IPS-18c (cell line): ENCODE measurements around the gene SIGLEC11.
"Not testable (repeated sequence)": the region's sequence is repeated elsewhere in the genome, so short reads cannot be mapped to it uniquely, and the experiment has no call there.

Experiments
- H3K4me3 ChIP-seq: 2 replicates; pipeline ENCODE4 v1.7.0; 2013; ENCODE audit warnings: low read depth, mild to moderate bottlenecking, low read length, moderate library complexity; ENCODE audit not compliant: insufficient read depth
- H3K9me3 ChIP-seq: one replicate; pipeline ENCODE4 v1.6.1; 2013; ENCODE audit warnings: mild to moderate bottlenecking, low read length, moderate library complexity; ENCODE audit not compliant: control insufficient read depth, insufficient read depth

Gene SIGLEC11, protein sequence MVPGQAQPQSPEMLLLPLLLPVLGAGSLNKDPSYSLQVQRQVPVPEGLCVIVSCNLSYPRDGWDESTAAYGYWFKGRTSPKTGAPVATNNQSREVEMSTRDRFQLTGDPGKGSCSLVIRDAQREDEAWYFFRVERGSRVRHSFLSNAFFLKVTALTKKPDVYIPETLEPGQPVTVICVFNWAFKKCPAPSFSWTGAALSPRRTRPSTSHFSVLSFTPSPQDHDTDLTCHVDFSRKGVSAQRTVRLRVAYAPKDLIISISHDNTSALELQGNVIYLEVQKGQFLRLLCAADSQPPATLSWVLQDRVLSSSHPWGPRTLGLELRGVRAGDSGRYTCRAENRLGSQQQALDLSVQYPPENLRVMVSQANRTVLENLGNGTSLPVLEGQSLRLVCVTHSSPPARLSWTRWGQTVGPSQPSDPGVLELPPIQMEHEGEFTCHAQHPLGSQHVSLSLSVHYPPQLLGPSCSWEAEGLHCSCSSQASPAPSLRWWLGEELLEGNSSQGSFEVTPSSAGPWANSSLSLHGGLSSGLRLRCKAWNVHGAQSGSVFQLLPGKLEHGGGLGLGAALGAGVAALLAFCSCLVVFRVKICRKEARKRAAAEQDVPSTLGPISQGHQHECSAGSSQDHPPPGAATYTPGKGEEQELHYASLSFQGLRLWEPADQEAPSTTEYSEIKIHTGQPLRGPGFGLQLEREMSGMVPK

DNA sequence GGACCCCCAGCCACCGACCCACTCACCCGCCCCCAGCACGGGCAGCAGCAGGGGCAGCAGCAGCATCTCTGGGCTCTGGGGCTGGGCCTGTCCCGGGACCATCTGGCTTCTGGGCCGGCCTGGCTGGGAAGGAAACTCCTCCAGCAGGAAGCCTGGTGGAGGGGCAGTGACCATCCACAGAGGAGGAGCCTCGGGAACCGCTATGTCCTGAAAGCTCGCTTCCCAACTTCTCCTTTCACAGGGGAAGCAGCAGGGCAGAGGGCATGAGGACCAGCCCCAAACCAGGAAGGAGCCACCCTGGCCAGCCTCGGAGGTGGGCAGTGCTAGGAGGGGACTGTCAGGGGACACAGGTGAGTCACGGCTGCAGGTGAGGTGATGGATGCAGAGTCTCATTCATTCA lies at the start of gene SIGLEC11:
Gene SIGLEC11, minus strand, starts transcription at position 193 of the 400 bp plus-strand sequence. Its CDS starts 91 bp downstream, at position 102.
- H3K9me3 ChIP-seq, H3K4me3 ChIP-seq: not testable (repeated sequence)

DNA sequence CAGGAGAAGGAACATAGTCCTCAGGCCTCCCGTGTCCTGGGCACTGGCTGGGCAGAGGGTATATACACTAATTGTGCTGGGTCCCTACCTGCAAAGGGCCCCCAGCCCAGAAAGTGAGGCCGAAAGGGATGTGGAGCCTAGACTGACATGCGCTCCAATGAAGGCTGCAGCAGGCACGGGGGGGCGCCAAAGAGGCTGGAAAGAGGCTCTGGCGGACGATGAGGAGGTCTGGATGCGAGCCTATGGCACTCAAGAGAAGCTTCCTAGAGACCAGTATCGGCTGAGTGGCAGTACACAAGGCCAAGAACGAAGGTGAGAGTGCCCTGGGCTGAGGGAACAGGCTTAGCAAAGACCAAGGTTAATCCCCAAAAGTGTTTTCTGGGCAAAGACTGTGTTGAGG lies 47.6 kb upstream of the SIGLEC11 start:
- no peaks in the 10 kb centered on the region for H3K9me3 ChIP-seq
- no peak overlapping the region for H3K4me3 ChIP-seq

DNA sequence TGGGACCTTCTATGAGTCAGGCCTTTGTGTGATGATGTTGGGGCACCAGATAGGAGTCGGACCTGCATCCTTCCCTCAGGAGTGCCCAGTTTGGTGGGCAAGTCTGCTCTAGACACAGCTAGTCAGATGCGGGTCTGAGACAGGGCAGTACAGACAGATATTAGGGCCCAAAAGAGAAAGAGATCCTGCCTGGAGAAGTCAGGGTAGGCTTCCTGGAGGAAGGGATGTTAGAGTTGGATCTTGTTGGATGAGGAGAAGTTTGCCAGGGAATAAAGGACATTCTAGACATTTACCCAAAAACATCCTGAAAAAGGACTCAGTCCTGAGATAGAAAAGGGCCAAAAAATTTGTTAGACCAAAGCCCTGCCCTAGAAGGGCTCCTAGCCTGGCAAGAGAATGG lies 47.0 kb upstream of the SIGLEC11 start:
- no peaks in the 10 kb centered on the region for H3K9me3 ChIP-seq
- no peak overlapping the region for H3K4me3 ChIP-seq

DNA sequence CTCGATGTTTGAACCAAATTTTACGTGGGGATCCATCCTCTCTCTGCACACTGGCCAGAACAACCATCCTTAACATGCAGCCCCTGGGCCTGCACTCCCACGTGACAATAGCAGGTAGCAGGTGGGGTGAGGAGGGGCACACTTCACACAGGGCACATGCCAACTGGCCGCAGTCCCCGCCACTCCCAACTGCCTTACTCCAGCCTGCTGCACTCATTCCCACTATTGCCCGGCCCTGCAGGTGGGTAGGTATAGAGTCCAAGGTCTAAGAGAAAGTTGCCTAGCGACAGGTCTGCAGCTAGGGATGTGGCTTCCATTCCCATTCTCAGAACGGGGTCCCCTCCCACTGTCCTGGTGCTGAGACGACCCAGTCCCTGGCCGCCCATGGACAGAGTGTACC lies 46.2 kb upstream of the SIGLEC11 start:
- Histone ChIP-seq H3K9me3 (no peaks in the 10 kb centered on the region), H3K4me3 (no peak overlapping the region)

DNA sequence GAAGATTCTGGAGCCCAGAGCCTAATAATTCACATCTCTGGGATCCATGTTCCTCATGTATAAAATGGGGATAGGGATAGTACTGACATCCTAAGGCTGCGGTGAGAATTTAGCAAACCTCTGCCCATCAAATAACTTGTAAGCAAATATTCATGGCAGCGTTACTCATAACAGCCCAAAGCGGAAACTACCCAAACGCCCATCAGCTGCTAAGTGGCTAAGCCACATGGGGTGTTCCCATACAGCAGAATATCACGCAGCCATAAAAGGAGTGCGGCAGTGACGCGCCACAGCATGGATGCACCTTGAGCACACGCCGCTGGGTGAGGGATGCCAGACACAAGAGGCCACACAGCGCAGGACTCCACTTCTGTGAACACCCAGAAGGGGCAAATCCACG lies 44.5 kb upstream of the SIGLEC11 start:
- Histone ChIP-seq H3K4me3 (no peak overlapping the region), H3K9me3 (no peaks in the 10 kb centered on the region)

DNA sequence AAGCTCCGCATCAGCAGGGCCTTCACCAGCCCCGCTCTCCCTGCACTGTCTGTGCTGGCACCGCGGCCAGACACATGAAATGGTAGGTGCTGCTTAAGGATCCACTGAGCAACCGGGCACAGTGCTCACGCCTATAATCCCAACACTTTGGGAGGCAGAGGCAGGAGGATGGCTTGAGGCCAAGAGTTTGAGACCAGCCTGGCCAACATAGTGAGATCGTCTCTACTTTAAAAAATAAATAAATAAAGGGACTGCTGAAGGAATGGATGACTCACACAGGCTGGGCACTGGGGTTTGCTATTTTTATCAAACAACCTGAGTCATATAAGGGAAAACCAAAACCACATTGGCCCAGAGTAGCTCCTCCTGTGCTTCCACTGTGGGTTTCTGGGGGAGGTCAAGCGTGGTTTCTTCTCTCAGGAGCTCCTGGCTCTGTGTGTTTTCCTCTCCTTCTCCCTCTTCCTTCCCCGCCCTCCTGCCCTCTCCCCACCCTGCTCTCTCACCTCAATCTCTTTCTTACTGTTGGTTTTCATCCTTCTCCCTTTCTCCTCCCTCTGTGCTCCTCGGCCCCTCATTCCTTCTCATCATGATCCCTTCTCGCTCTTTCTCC lies 42.9 kb upstream of the SIGLEC11 start:
- H3K4me3 ChIP-seq: no peak overlapping the region

DNA sequence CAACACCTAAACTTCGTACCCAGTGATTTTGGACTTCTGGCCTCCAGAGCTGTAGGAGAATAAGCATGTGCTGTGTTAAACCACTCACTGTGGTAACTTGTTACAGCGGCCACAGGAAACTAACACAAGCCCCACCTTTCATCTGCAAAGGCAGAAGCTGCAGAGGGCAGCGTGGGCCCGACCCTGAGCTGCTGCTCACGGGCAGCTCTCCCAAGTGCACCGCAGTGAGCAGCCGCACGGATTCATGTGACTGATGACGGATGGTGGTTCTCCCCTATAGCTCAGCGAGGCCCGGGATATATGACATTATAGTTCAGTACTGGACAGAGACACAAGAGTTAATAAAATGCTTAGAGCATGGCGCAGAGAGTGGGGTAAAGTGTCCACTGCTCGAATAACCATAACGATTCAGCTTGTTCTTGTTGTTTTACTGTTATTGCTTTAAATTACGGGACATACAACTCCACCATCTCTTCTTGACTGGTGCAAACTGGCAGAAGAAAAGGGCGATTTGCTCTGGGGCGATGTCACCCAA lies 42.3 kb upstream of the SIGLEC11 start:
- Histone ChIP-seq H3K4me3 (no peak overlapping the region), H3K9me3 (no peaks in the 10 kb centered on the region)

More for the DNA sequence above, 42.9 kb upstream of the SIGLEC11 start:
- no peaks in the 10 kb centered on the region for H3K9me3 ChIP-seq

DNA sequence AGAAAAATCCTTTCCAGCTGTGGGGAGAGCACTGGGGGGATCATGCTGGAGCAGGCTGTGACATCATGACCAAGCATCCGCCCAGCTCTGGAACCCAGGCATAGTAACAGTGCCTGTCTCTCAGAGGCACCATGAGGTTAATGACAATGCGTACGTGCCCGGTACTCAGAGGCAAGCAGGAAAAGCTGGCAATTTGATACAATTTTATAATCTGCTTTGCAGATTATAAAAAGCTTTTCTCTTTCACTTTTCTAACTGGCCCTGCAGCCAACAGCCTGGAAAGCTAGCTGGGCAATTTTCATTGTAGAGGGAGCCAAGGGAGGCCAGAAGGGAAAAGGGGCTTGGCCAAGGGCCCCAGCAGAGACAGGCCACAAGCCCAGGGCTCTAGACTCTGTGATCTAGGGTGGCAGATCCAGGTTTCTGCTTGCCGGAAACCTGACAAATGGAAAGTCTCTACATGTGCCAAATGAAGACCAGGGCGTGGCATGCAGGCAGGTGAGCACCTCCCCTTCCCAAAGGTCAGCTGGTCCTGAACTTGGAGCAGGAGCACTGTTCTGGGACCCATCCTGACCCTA lies 41.5 kb upstream of the SIGLEC11 start:
- H3K4me3 ChIP-seq: no peak overlapping the region

DNA sequence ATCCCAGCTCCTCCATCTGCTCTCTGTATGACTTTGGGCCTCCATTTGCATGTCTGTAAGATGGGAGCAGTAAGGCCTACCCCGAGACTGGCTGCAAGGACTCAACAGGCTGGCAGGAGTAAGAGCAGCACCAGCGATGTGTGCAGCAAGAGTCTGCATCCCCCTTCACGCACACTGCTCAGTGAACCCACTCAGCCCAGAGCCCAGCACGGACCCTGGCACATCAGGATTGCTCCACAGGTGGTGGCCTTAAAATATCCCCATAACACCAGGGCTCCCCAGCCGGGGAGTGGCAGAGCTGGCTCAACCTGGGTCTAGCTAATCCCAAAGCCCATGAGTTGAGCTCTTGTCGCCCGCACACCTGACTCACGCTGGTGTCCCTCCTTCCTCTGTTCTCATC lies 40.8 kb upstream of the SIGLEC11 start:
- H3K4me3 ChIP-seq: no peak overlapping the region

More for the DNA sequence above, 41.5 kb upstream of the SIGLEC11 start:
- H3K9me3 ChIP-seq: no peaks in the 10 kb centered on the region

DNA sequence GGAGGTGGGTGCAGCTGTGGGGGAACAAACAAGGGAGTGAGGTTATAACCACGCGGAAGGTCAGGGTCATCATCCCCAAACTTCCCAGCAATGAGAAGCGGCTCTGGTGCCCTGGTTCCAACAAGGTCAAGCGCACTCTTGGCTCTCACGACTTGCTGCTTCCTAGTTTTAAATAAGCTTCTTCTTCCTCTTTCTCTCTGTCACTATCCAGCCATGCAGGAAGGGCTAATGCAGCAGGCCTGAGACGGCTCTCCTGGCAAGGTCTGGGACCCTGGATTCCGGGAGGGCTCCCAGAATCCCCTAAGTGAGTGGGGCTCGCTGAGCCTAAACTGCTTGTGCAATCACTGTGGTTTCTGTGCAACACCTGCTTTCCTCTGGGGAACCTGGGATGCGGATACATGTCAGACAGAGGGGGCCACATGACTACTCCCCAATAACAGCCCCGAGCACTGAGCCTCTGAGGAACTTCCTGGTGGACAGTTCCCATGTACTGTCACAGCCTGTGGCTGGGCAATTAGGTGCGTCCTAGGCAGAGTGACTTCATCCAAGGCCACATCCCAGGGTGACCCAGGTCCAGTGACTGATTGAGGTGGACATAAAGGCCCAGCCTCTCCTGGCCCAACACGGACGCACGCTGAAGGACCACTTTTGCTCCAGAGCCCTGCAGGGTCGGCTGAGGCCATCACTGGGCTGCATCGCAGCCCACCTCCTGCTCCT lies 40.0 kb upstream of the SIGLEC11 start:
- no peaks in the 10 kb centered on the region for H3K9me3 ChIP-seq
- H3K4me3 ChIP-seq: no peak overlapping the region

More for the DNA sequence above, 40.8 kb upstream of the SIGLEC11 start:
- no peaks in the 10 kb centered on the region for H3K9me3 ChIP-seq

DNA sequence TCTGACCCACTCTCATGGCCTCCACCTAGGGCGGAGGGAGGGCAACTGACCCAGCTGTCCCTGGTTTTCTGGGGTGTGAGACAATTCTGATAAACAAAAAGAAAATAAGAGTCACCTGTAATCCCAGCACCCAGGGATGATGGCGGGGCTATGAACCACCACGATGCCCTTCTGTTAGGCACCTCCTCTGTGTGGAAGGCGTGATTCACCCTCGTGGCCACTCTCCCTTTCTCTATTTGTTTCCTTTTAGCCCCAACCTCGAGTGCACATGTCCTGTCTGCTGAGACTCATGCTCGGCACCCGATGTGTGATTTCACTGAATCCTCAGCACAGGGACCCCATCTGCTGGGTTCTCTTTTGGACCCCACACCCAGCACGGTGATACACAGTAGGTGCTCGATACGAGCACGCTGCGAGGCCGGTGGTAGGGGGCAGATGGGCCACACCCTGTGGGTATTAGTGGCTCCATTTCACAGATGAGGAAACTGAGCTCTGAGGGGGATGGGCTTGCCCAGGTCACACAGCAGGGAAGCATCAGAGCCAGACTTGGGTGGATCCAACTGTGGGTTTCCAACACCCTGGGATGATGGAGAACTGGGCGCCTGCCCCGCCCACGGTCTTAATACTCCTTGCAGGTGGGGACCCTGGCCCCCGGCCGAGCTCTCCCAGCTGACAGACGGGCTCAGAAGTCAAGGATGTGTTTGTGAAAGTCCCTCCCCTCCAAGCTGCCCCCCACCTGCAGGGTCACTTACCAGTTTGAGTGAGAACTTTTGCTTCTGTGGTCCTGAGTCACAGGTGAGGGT lies 39.3 kb upstream of the SIGLEC11 start:
- Histone ChIP-seq H3K9me3 (no peaks in the 10 kb centered on the region), H3K4me3 (no peak overlapping the region)

DNA sequence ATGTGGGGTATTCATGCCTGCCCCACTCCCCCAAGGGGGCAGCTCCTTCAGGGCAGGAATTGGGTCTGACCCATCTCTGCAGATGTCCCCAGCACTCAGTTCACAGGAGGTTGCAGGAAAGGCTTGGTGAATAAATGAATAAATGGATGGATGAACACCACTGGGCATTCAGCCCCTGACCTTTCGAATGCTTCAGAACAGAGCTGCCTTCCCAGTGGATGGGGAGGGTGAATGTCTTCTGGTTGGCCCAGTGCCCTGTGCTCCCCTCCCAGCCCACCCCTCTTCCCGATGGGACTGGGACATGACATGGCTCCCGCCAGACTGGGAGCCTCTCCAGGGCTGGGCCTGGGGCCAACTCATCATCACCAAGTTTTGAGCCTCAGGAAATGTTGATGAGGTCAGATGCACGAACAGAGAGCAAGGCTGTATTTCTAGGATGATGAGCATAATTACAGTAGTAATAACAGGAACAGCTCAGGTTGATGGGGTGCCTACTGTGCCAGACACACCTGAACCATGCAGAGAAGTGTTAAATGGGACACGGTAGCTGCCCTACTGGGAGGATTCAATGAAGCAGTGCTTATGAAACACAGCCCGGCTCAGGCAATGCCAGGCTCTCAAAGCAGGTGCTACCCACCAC lies 38.5 kb upstream of the SIGLEC11 start:
- Histone ChIP-seq H3K4me3 (no peak overlapping the region), H3K9me3 (no peaks in the 10 kb centered on the region)

DNA sequence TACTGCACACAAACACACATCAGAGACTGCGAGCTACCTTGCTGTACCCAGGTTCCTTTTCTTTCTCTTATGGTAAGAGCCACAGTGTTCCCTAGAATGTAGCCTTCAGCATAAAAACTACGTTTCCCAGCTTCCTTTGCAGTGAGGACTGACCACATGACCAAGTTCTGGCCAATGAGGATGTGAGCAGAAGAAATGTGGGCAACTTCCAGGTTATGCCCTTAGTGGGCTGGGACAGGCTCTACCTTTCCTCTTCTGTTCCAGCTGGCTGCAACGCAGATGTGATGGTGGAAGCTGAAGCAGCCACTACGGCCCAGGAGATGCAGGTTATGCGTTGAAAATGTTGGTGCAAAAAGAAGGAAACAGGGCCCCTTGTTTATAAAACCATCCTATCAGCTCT lies 36.7 kb upstream of the SIGLEC11 start:
- no peak overlapping the region for H3K4me3 ChIP-seq
- peaks cover 2% of the 10 kb centered on the region for H3K9me3 ChIP-seq

DNA sequence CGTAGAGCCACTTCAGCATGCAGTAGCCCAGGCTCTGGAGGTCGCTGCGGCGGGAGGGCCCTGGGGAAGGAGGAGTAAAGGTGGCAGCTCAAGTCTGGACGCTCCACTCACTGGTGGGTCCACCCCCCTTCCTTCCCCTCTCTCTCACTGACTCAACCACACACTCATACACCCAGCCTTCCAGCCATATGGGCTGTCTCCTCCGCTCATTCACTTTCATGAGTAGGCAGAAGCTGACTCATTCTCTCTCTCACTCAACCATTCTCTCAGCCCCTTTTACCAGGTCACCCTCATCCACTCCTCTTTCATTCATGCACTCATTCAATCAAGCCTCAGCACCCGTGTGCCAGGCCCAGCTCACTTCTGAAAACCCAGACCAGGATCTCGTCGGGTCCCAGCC lies 27.5 kb upstream of the SIGLEC11 start:
- Histone ChIP-seq H3K4me3 (no peak overlapping the region), H3K9me3 (no peaks in the 10 kb centered on the region)

DNA sequence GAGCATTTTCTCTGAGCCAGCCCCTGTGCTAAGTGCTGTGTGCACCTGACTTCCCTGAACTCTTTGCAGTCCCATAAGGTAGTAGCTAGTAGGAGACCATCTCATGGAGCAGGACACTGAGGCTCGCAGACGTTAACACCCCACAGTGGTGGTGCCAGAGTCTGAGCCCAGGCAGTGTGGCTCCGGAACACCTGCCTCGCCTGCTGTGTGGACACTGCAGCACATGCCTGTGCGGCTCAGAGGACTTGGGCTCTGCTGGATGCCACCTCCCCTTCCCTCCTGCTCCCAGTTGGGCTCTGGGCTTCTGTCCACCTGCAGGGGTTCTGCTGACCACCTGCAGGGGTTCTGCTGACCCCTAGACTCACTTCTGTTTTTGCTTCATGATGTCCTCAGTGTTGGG lies 27.0 kb upstream of the SIGLEC11 start:
- no peak overlapping the region for H3K4me3 ChIP-seq
- H3K9me3 ChIP-seq: no peaks in the 10 kb centered on the region

DNA sequence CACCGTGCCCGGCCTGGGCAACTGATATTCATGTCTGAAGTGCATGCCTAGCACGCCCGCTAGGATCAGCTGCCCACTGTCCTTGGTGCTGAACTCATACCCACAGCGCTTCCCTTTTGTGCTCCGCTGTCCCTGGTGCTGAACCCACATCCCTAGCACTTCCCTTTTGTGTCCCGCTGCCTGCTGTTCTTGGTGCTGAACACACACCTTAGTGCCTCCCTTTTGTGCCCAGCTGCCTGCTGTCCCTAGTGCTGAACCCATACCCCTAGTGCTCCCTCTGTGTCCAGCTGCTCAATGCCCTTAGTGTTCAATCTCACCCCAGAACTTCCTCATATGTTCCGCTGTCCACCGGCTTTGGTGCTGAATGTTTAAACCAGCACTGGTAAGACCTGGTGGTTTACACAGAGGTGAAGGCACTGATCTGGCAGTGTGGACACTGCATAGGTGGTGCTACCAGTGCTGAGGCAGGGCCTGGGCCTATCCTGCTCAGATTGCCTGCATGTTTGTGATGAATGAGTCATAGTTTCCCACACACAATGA lies 26.3 kb upstream of the SIGLEC11 start:
- no peaks in the 10 kb centered on the region for H3K9me3 ChIP-seq
- no peak overlapping the region for H3K4me3 ChIP-seq
